ENCODE results near the gene STAP1. TPM values are rescaled to one million over a fixed set of nuclear protein-coding genes. Genes with fewer than 3 reads are reported as not detected.

STAP1 gene
- total and polyA plus RNA-seq, 2 donors (not counting 1 experiment from before 2014, with no cell fraction given) = not detected

GRCh38 chr4:67608027-67608426 is 49.5 kb downstream of the STAP1 start:
- no peaks in the 10 kb centered on the region for H3K36me3 ChIP-seq (ENCODE audit: control insufficient read depth, insufficient read depth, low read length)

DNA sequence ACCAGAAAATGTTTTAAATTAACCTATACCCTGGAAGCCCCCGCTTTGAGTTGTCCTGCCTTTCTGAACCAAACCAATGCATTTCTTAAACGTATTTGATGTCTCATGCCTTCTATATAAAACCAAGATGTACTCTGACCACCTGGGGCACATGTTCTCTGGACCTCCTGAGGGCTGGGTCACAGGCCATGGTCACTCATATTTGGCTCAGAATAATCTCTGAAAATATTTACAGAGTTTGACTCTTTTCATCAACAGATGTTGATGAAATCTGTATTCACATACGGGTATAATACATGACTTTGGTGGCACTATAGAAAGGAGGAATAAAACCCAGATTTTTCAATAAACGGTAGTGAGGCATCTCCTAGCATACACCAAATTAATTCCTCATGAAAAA is 55.7 kb downstream of the STAP1 start:
- DNase-seq (ENCODE audit: low read depth in 2 of 2) = no peak
- TF ChIP-seq, protein P1, sequence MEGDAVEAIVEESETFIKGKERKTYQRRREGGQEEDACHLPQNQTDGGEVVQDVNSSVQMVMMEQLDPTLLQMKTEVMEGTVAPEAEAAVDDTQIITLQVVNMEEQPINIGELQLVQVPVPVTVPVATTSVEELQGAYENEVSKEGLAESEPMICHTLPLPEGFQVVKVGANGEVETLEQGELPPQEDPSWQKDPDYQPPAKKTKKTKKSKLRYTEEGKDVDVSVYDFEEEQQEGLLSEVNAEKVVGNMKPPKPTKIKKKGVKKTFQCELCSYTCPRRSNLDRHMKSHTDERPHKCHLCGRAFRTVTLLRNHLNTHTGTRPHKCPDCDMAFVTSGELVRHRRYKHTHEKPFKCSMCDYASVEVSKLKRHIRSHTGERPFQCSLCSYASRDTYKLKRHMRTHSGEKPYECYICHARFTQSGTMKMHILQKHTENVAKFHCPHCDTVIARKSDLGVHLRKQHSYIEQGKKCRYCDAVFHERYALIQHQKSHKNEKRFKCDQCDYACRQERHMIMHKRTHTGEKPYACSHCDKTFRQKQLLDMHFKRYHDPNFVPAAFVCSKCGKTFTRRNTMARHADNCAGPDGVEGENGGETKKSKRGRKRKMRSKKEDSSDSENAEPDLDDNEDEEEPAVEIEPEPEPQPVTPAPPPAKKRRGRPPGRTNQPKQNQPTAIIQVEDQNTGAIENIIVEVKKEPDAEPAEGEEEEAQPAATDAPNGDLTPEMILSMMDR (conservative IDR thresholded peaks at IDR 0.05 in 1 of 2, IDR thresholded peaks at IDR 0.05 in 1 of 2; ENCODE audit: low read depth in 1 of 2, low read length in 2 of 2) = no peak
- no peak for TF ChIP-seq EZH2 (IDR thresholded peaks at IDR 0.05; ENCODE audit: low read length, missing control alignments)
- no peaks in the 10 kb centered on the region for H3K27me3 ChIP-seq (ENCODE audit: control insufficient read depth, insufficient read depth, low read length)
- H3K4me3 ChIP-seq (replicated peaks in 1 of 4; ENCODE audit: control extremely low read depth in 1 of 4, insufficient read depth in 1 of 4, low read depth in 3 of 4, low read length in 4 of 4) = no peak overlapping the region
- no peaks in the 10 kb centered on the region for H3K4me1 ChIP-seq (ENCODE audit: control insufficient read depth, extremely low read depth, insufficient read depth, low read length)
- H3K79me2 ChIP-seq (ENCODE audit: control insufficient read depth, insufficient read depth, low read length) = no peaks in the 10 kb centered on the region
- H3K9ac ChIP-seq (ENCODE audit: insufficient read depth, low read length) = no peak overlapping the region
- no peak overlapping the region for H2AFZ ChIP-seq (ENCODE audit: low read length)
- no peaks in the 10 kb centered on the region for H4K20me1 ChIP-seq (ENCODE audit: control insufficient read depth, extremely low read depth, insufficient read depth, low read length)
- no peak overlapping the region for H3K4me2 ChIP-seq (ENCODE audit: extremely low read depth, insufficient read depth, low read length)
- H3K27ac ChIP-seq (ENCODE audit: insufficient read depth, low read length) = no peak overlapping the region
- H3K36me3 ChIP-seq (ENCODE audit: control insufficient read depth, insufficient read depth, low read length) = peaks cover 3% of the 10 kb centered on the region
- no peaks in the 10 kb centered on the region for H3K9me3 ChIP-seq (ENCODE audit: control insufficient read depth, insufficient read depth, low read depth, low read length)

More at GRCh38 chr4:67608027-67608426, 49.5 kb downstream of the STAP1 start:
- no peak overlapping the region for H2AFZ ChIP-seq (ENCODE audit: low read length)
- no peaks in the 10 kb centered on the region for H3K27me3 ChIP-seq (ENCODE audit: control insufficient read depth, insufficient read depth, low read length)
- no peak overlapping the region for H3K4me2 ChIP-seq (ENCODE audit: extremely low read depth, insufficient read depth, low read length)
- no peaks in the 10 kb centered on the region for H3K4me1 ChIP-seq (ENCODE audit: control insufficient read depth, extremely low read depth, insufficient read depth, low read length)
- no peaks in the 10 kb centered on the region for H3K9me3 ChIP-seq (ENCODE audit: control insufficient read depth, insufficient read depth, low read depth, low read length)
- H3K79me2 ChIP-seq (ENCODE audit: control insufficient read depth, insufficient read depth, low read length) = no peaks in the 10 kb centered on the region
- no peaks in the 10 kb centered on the region for H4K20me1 ChIP-seq (ENCODE audit: control insufficient read depth, extremely low read depth, insufficient read depth, low read length)
- no peak overlapping the region for H3K4me3 ChIP-seq (replicated peaks in 1 of 4; ENCODE audit: control extremely low read depth in 1 of 4, insufficient read depth in 1 of 4, low read depth in 3 of 4, low read length in 4 of 4)
- DNase-seq (ENCODE audit: low read depth in 2 of 2) = no peak
- H3K9ac ChIP-seq (ENCODE audit: insufficient read depth, low read length) = no peak overlapping the region
- TF ChIP-seq, protein P1 (conservative IDR thresholded peaks at IDR 0.05 in 1 of 2, IDR thresholded peaks at IDR 0.05 in 1 of 2; ENCODE audit: low read depth in 1 of 2, low read length in 2 of 2) = no peak
- no peak for TF ChIP-seq EZH2 (IDR thresholded peaks at IDR 0.05; ENCODE audit: low read length, missing control alignments)
- no peak overlapping the region for H3K27ac ChIP-seq (ENCODE audit: insufficient read depth, low read length)

DNA sequence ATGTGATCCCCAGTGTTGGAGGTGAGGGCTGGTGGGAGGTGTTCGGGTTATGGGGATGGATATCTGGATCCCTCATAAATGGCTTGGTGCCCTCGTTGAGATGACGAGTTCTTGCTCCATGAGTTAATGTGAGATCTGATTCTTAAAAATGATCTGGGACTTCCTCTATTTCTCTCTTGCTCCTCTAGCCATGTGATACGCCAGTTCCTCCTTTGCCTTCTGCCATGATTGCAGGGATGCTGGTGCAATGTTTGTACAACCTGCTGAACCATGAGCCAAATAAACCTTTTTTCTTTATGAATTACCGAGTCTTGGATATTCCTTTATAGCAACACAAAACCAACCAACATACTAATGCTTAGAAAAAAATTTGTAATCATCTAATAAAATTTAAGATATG is 56.6 kb downstream of the STAP1 start:
- H4K20me1 ChIP-seq (ENCODE audit: control insufficient read depth, extremely low read depth, insufficient read depth, low read length) = no peaks in the 10 kb centered on the region
- H3K4me1 ChIP-seq (ENCODE audit: control insufficient read depth, extremely low read depth, insufficient read depth, low read length) = no peaks in the 10 kb centered on the region
- H3K4me3 ChIP-seq (replicated peaks in 1 of 4; ENCODE audit: control extremely low read depth in 1 of 4, insufficient read depth in 1 of 4, low read depth in 3 of 4, low read length in 4 of 4) = no peak overlapping the region
- H3K9me3 ChIP-seq (ENCODE audit: control insufficient read depth, insufficient read depth, low read depth, low read length) = no peaks in the 10 kb centered on the region
- no peak overlapping the region for H3K4me2 ChIP-seq (ENCODE audit: extremely low read depth, insufficient read depth, low read length)
- no peak overlapping the region for H3K9ac ChIP-seq (ENCODE audit: insufficient read depth, low read length)
- no peak for TF ChIP-seq EZH2 (IDR thresholded peaks at IDR 0.05; ENCODE audit: low read length, missing control alignments)
- TF ChIP-seq, protein P1 (conservative IDR thresholded peaks at IDR 0.05 in 1 of 2, IDR thresholded peaks at IDR 0.05 in 1 of 2; ENCODE audit: low read depth in 1 of 2, low read length in 2 of 2) = no peak
- DNase-seq (ENCODE audit: low read depth in 2 of 2) = no peak
- H3K27me3 ChIP-seq (ENCODE audit: control insufficient read depth, insufficient read depth, low read length) = no peaks in the 10 kb centered on the region
- no peak overlapping the region for H3K27ac ChIP-seq (ENCODE audit: insufficient read depth, low read length)
- H2AFZ ChIP-seq (ENCODE audit: low read length) = no peak overlapping the region
- no peaks in the 10 kb centered on the region for H3K79me2 ChIP-seq (ENCODE audit: control insufficient read depth, insufficient read depth, low read length)
- peaks cover 3% of the 10 kb centered on the region for H3K36me3 ChIP-seq (ENCODE audit: control insufficient read depth, insufficient read depth, low read length)

All from fibroblast of lung (primary cell).